Measurements from ENCODE around the gene MYO10.

GRCh38 chr5:16656561-16657191 is 279.4 kb downstream of the MYO10 start:
- TF ChIP-seq POLR2A (IDR thresholded peaks at IDR 0.05) (no peak), CTCF (IDR thresholded peaks at IDR 0.05) (no peak)
